Endothelial cell of umbilical vein (primary cell): ENCODE measurements around the gene ZNF213. TPM values are rescaled to one million over a fixed set of nuclear protein-coding genes. Genes with fewer than 3 reads are reported as not detected.
A peak's percentile ranks its signal among the peaks of the same experiment; 100 is the strongest.

ENCODE experiments used
- BruUV-seq: library from RNA; stranded (reverse); fragments of 400-500 nt; replicated peaks from 2 replicates; lab custom pipeline; 2021; lab: Mats Ljungman, UMichigan
- CTCF ChIA-PET: fragments of 300-600, 350-600 bp; sonication (Branson Sonifier 250); formaldehyde crosslinking; loops from one replicate; lab custom pipeline; 2021; ENCODE audit warnings: antibody characterized with exemption, inconsistent platforms; lab: Charles Lee
- POLR2A ChIA-PET: fragments of 300-600, 350-600 bp; sonication (Branson Sonifier 250); formaldehyde crosslinking; loops from one replicate; lab custom pipeline; 2021; ENCODE audit warnings: antibody characterized with exemption, inconsistent platforms; lab: Charles Lee
- DNase-seq: peaks from one replicate; pipeline ENCODE4 v3.0.0-alpha.2; 2011; ENCODE audit warnings: low read depth, low spot score
- FAIRE-seq: peaks from 2 replicates; lab custom pipeline; 2011; peaks lifted over from hg19 to GRCh38; lab: Jason Lieb, UNC
- H2AFZ ChIP-seq: 2 replicates; pipeline ENCODE4 v1.6.0; 2012; ENCODE audit warnings: low read depth, low read length, control low read depth, inconsistent platforms
- H3K27ac ChIP-seq: 2 replicates; pipeline ENCODE4 v1.5.1; 2011; ENCODE audit warnings: low read depth, mild to moderate bottlenecking, control low read depth, low read length, moderate library complexity; ENCODE audit not compliant: insufficient read depth
- H3K27me3 ChIP-seq, 2 experiments: 2 replicates each; pipeline versions ENCODE4 v1.6.0 to v1.6.1; 2011; ENCODE audit warnings: low read length in 2 of 2, mixed read lengths in 1 of 2; ENCODE audit not compliant: control insufficient read depth in 2 of 2, insufficient read depth in 2 of 2
- H3K36me3 ChIP-seq, 2 experiments: 2 replicates in 1 of 2; 3 replicates in 1 of 2; pipeline ENCODE4 v1.5.1; 2011; ENCODE audit warnings: low read length in 2 of 2, mild to moderate bottlenecking in 1 of 2, moderate library complexity in 1 of 2; ENCODE audit not compliant: control insufficient read depth in 2 of 2, insufficient read depth in 2 of 2; ENCODE audit errors: extremely low read depth in 1 of 2
- H3K4me1 ChIP-seq: 3 replicates; pipeline ENCODE4 v1.5.1; 2011; ENCODE audit warnings: mild to moderate bottlenecking, low read length; ENCODE audit not compliant: control insufficient read depth, insufficient read depth; ENCODE audit errors: extremely low read depth
- H3K4me2 ChIP-seq: 2 replicates; pipeline ENCODE4 v1.6.1; 2011; ENCODE audit warnings: low read length, control low read depth, mixed read lengths; ENCODE audit not compliant: insufficient read depth
- H3K4me3 ChIP-seq, 3 experiments: fragments of 200-600 bp in 1 of 3; sonication (generic), shearing (Covaris generic) in 1 of 3; replicated peaks in 1 of 3; 2 replicates each; pipeline ENCODE4 v1.5.1; 2011 to 2016; ENCODE audit warnings: control low read depth in 3 of 3, low read length in 3 of 3, mild to moderate bottlenecking in 2 of 3, inconsistent platforms in 1 of 3, low read depth in 1 of 3, moderate library complexity in 1 of 3; ENCODE audit not compliant: insufficient read depth in 1 of 3
- H3K79me2 ChIP-seq: 2 replicates; pipeline ENCODE4 v1.6.0; 2012; ENCODE audit warnings: low read length, inconsistent platforms; ENCODE audit not compliant: control insufficient read depth, insufficient read depth
- H3K9ac ChIP-seq: replicated peaks from 2 replicates; pipeline ENCODE3; 2011; ENCODE audit warnings: low read length, control low read depth; ENCODE audit not compliant: insufficient read depth; ENCODE audit errors: extremely low read depth
- H3K9me1 ChIP-seq: replicated peaks from 3 replicates; pipeline ENCODE4 v1.6.0; 2011; ENCODE audit warnings: mild to moderate bottlenecking, low read length; ENCODE audit not compliant: control insufficient read depth, insufficient read depth; ENCODE audit errors: extremely low read depth
- H3K9me3 ChIP-seq: replicated peaks from 2 replicates; pipeline ENCODE4 v1.5.1; 2012; ENCODE audit warnings: low read length, inconsistent platforms; ENCODE audit not compliant: control insufficient read depth, insufficient read depth
- H4K20me1 ChIP-seq: replicated peaks from 2 replicates; pipeline ENCODE3; 2011; ENCODE audit warnings: mild to moderate bottlenecking, low read length; ENCODE audit not compliant: control insufficient read depth, insufficient read depth; ENCODE audit errors: extremely low read depth
- CTCF ChIP-seq, 2 donors: IDR thresholded peaks; 1 replicate in 1 of 2; 2 replicates in 1 of 2; pipeline ENCODE4 v1.5.1; 2011; ENCODE audit warnings: low read length in 2 of 2, mild to moderate bottlenecking in 2 of 2, moderate library complexity in 2 of 2, control low read depth in 1 of 2, inconsistent platforms in 1 of 2, low read depth in 1 of 2; ENCODE audit not compliant: insufficient read depth in 1 of 2; ENCODE audit errors: extremely low read depth in 1 of 2
- EZH2 ChIP-seq: IDR thresholded peaks from 2 replicates; pipeline ENCODE4 v1.6.1; 2012; ENCODE audit warnings: borderline replicate concordance, low read depth, mild to moderate bottlenecking, moderate library complexity, low read length, inconsistent platforms; ENCODE audit not compliant: severe bottlenecking
- FOS ChIP-seq: IDR thresholded peaks from 2 replicates; pipeline ENCODE4 v1.6.1; 2011; ENCODE audit warnings: mild to moderate bottlenecking, low read length, moderate library complexity, borderline replicate concordance; ENCODE audit not compliant: insufficient read depth
- GATA2 ChIP-seq: IDR thresholded peaks from 2 replicates; pipeline ENCODE4 v1.7.0; 2011; ENCODE audit warnings: low read depth, mild to moderate bottlenecking, moderate library complexity, mixed read lengths, low read length; ENCODE audit not compliant: insufficient read length, insufficient read depth
- JUN ChIP-seq: IDR thresholded peaks from 2 replicates; pipeline ENCODE4 v1.6.1; 2011; ENCODE audit warnings: borderline replicate concordance, low read depth; ENCODE audit not compliant: insufficient read length, insufficient read depth
- MAX ChIP-seq: IDR thresholded peaks from 2 replicates; pipeline ENCODE4 v1.6.1; 2011; ENCODE audit not compliant: insufficient read depth, insufficient read length
- MYC ChIP-seq: IDR thresholded peaks from one replicate; pipeline ENCODE4 v1.6.1; 2011; ENCODE audit warnings: mild to moderate bottlenecking, low read depth, low read length
- POLR2A ChIP-seq: IDR thresholded peaks from 2 replicates; pipeline ENCODE4 v1.6.1; 2012; ENCODE audit warnings: low read depth, mild to moderate bottlenecking, control low read depth, low read length
- POLR2AphosphoS5 ChIP-seq: IDR thresholded peaks from 2 replicates; pipeline ENCODE4 v1.6.1; 2012; ENCODE audit warnings: low read depth, mild to moderate bottlenecking, control low read depth, low read length, moderate library complexity; ENCODE audit not compliant: insufficient read depth
- dilution Hi-C: fragments of 300-500 bp; cut with MboI; formaldehyde crosslinking; loops from one replicate; pipeline ENCODE4 v1.15.0; 2019; ENCODE audit warnings: low sequenced_read_pairs; ENCODE audit not compliant: extremely low pct_ligation_motif_present
- intact Hi-C: fragments of 100-400 bp; cut with micrococcal nuclease; formaldehyde crosslinking; loops from one replicate; pipeline ENCODE4 v1.10.0; 2022
- polyA plus RNA-seq, 4 experiments: library from polyadenylated mRNA; depleted of rRNA in 3 of 4; stranded (reverse) in 3 of 4; unstranded in 1 of 4; fragments of >200 nt; gene quantifications; 2 replicates each; pipeline versions ENCODE4 v1.2.1 to v1.2.3, GENCODE V29; 2011 to 2012; ENCODE audit warnings: missing spikeins in 1 of 4
- total RNA-seq: library from RNA; stranded (reverse); gene quantifications from 2 replicates; pipeline ENCODE4 v1.2.3, GENCODE V29; 2021

Gene ZNF213
- total and polyA plus RNA-seq, 2 donors (not counting 3 experiments of a cell fraction or from before 2014, with no cell fraction given) = 2.0 to 9.8 TPM

- peak within 1 kb of the TSS; percentile 5 for H3K9ac ChIP-seq
- peak within 1 kb of the TSS; percentile 21 to 77 (median 49) for H3K4me3 ChIP-seq
- DNase-seq (no peak), FAIRE-seq (peak; percentile 98)
- H3K36me3 ChIP-seq = no peaks in the 10 kb centered on the region
- intact Hi-C loops (loop anchor here (2.0 kb wide), 2 partner anchors 75 to 95 kb away; partner anchors contain the start of gene ZNF263), dilution Hi-C loops (no loop called here)
- H3K79me2 ChIP-seq = no peaks in the 10 kb centered on the region
- CTCF ChIA-PET = interaction anchor here (1.1 kb wide), 2 partner anchors 156 to 213 kb away, joined by 3 read pairs; partner anchors contain the start of genes ZNF174 and ZSCAN32
- BruUV-seq = no TSS peak
- H3K4me2 ChIP-seq = peak within 1 kb of the TSS; percentile 40
- H2AFZ ChIP-seq = peak within 1 kb of the TSS; percentile 86
- H3K27ac ChIP-seq = no peak within 1 kb of the TSS
- H4K20me1 ChIP-seq = no peaks in the 10 kb centered on the region
- H3K4me1 ChIP-seq = peaks cover 25% of the 10 kb centered on the region
- POLR2A ChIA-PET = no interaction called here
- H3K9me3 ChIP-seq = no peaks in the 10 kb centered on the region
- TF ChIP-seq POLR2A = no peak
- no peak for TF ChIP-seq CTCF (IDR thresholded peaks at IDR 0.05; ENCODE audit: extremely low read depth in 1 of 2, insufficient read depth in 1 of 2, low read depth in 1 of 2, low read length in 2 of 2)
- no peaks in the 10 kb centered on the region for H3K9me1 ChIP-seq
- H3K27me3 ChIP-seq = no peaks in the 10 kb centered on the region
Observed at GRCh38 chr16:3187798-3188674, 53.2 kb downstream of the ZNF213 start, which contains the start of gene OR1F1. OR1F1 (plus strand) TSS chr16:3188204.

- no peak for TF ChIP-seq MAX
- TF ChIP-seq MYC = no peak
- TF ChIP-seq JUN = no peak
- no peak for TF ChIP-seq CTCF (IDR thresholded peaks at IDR 0.05; ENCODE audit: extremely low read depth in 1 of 2, insufficient read depth in 1 of 2, low read depth in 1 of 2, low read length in 2 of 2)
- TF ChIP-seq POLR2AphosphoS5 = no peak
- TF ChIP-seq POLR2A = no peak
- TF ChIP-seq EZH2 = no peak
- TF ChIP-seq GATA2 = no peak
- TF ChIP-seq FOS = no peak
- dilution Hi-C loops = no loop called here
- intact Hi-C loops = loop anchor here (2.0 kb wide), 2 partner anchors 74 to 94 kb away; partner anchors contain the start of gene ZNF263
- no peak for FAIRE-seq
- H3K9me3 ChIP-seq = no peaks in the 10 kb centered on the region
- no peaks in the 10 kb centered on the region for H3K9me1 ChIP-seq
- ChIA-PET CTCF (interaction anchor here (1.0 to 1.1 kb wide), 2 partner anchors 14 to 157 kb away, joined by 3 read pairs; no protein-coding TSS in a partner anchor), POLR2A (no interaction called here)
- H3K79me2 ChIP-seq = no peaks in the 10 kb centered on the region
- peaks cover 19% of the 10 kb centered on the region for H3K4me1 ChIP-seq
- peak overlapping the region; percentile 5 for H3K9ac ChIP-seq
- DNase-seq = peak; percentile 24
- H3K36me3 ChIP-seq = no peaks in the 10 kb centered on the region
- H3K4me2 ChIP-seq = peak overlapping the region; percentile 40
- H3K27ac ChIP-seq = no peak overlapping the region
- BruUV-seq = no TSS peak
- H3K4me3 ChIP-seq = peak overlapping the region; percentile 21 to 77 (median 49)
- H4K20me1 ChIP-seq = no peaks in the 10 kb centered on the region
- H2AFZ ChIP-seq = peak overlapping the region; percentile 86
- H3K27me3 ChIP-seq = peaks cover 0 to 2% of the 10 kb centered on the region in 2 experiments
Observed at GRCh38 chr16:3188675-3188924, 53.8 kb downstream of the ZNF213 start.
